Neural crest cell (in vitro differentiated cells): ENCODE results near the gene UBE2Q2. TPM values are rescaled to one million over a fixed set of nuclear protein-coding genes. Genes with fewer than 3 reads are reported as not detected.
"Not testable (repeated sequence)": the region's sequence is repeated elsewhere in the genome, so short reads cannot be mapped to it uniquely, and the experiment has no call there.

Experiments
- DNase-seq: peaks from one replicate; pipeline ENCODE4 v3.0.0; 2021; ENCODE audit warnings: low read depth, mixed read lengths, low spot score
- H3K27ac Mint-ChIP-seq: one replicate; pipeline ENCODE4 v1.8.0; 2021; ENCODE audit warnings: mild to moderate bottlenecking, mixed read lengths; ENCODE audit not compliant: unreplicated experiment
- H3K27me3 Mint-ChIP-seq: 2 replicates; pipeline ENCODE4 v1.8.0; 2021; ENCODE audit warnings: low read depth, mild to moderate bottlenecking, mixed read lengths
- H3K36me3 Mint-ChIP-seq: 2 replicates; pipeline ENCODE4 v1.8.0; 2021; ENCODE audit warnings: low read depth, mild to moderate bottlenecking, mixed read lengths
- H3K4me1 Mint-ChIP-seq: 2 replicates; pipeline ENCODE4 v1.8.0; 2021; ENCODE audit warnings: mixed read lengths
- H3K4me3 Mint-ChIP-seq: one replicate; pipeline ENCODE4 v1.8.0; 2021; ENCODE audit warnings: mild to moderate bottlenecking, mixed read lengths
- H3K9me3 Mint-ChIP-seq: 2 replicates; pipeline ENCODE4 v1.8.0; 2021; ENCODE audit warnings: mixed read lengths
- total RNA-seq: library from RNA; stranded (reverse); gene quantifications from 2 replicates; pipeline ENCODE4 v1.2.1, GENCODE V29; 2021
- TF ChIP-seq, protein P1 (sequence below): fragments of 200-600 bp; sonication (generic); conservative IDR thresholded peaks from 2 replicates; pipeline ENCODE4 v1.5.0; 2021; ENCODE audit warnings: antibody characterized with exemption, mild to moderate bottlenecking

The UBE2Q2 gene
- total RNA-seq, 1 donor from 2014 or later = 28.7 TPM

DNA sequence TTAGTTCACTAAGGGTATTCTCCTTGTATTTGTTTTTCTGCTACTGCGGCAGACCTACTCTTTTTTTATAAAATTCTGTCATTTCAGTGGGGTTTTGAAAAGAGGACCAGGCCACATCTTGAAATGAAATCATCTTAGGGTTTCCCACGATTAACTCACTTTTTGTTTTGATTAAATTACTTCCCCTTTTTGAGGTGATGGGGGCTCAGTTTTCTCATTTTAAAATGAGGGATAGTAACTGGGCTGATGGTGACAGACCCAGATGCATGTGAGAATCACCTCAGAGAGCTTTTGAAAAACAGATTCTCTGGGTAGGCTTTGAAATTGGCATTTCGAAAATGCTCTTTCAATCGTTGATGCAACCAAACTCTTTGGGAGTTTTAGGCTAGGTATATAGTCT is 24.2 kb downstream of the UBE2Q2 start:
- no peak overlapping the region for H3K27ac Mint-ChIP-seq
- H3K9me3 Mint-ChIP-seq = no peaks in the 10 kb centered on the region
- no peak for DNase-seq
- peaks cover 5% of the 10 kb centered on the region for H3K4me1 Mint-ChIP-seq
- TF ChIP-seq, protein P1, sequence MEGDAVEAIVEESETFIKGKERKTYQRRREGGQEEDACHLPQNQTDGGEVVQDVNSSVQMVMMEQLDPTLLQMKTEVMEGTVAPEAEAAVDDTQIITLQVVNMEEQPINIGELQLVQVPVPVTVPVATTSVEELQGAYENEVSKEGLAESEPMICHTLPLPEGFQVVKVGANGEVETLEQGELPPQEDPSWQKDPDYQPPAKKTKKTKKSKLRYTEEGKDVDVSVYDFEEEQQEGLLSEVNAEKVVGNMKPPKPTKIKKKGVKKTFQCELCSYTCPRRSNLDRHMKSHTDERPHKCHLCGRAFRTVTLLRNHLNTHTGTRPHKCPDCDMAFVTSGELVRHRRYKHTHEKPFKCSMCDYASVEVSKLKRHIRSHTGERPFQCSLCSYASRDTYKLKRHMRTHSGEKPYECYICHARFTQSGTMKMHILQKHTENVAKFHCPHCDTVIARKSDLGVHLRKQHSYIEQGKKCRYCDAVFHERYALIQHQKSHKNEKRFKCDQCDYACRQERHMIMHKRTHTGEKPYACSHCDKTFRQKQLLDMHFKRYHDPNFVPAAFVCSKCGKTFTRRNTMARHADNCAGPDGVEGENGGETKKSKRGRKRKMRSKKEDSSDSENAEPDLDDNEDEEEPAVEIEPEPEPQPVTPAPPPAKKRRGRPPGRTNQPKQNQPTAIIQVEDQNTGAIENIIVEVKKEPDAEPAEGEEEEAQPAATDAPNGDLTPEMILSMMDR = no peak
- H3K4me3 Mint-ChIP-seq = no peak overlapping the region
- H3K36me3 Mint-ChIP-seq = peaks cover 12% of the 10 kb centered on the region
- no peaks in the 10 kb centered on the region for H3K27me3 Mint-ChIP-seq

DNA sequence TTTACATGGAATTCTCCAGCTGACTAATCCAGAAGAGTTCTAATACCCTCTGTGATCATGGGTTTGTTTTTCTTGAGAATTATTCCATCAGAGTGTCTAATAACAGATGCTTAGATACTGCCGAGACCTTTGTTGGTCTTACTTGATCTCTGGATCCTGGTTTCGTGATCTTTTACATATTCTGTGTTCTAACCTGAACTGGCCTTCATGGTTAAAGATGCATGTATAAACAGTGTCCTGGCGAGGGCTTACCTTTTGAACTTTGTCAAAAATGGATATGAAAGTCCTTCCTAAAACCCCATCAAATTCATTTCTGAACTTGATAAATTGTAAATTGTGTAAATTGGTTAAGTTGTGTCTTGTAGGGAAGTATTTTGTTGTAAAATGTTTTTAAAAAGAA is 24.8 kb downstream of the UBE2Q2 start:
- no peak overlapping the region for H3K27ac Mint-ChIP-seq
- no peaks in the 10 kb centered on the region for H3K27me3 Mint-ChIP-seq
- H3K4me3 Mint-ChIP-seq = no peak overlapping the region
- no peak for DNase-seq
- H3K36me3 Mint-ChIP-seq = peaks cover 10% of the 10 kb centered on the region
- no peaks in the 10 kb centered on the region for H3K9me3 Mint-ChIP-seq
- TF ChIP-seq, protein P1 = no peak
- H3K4me1 Mint-ChIP-seq = peaks cover 5% of the 10 kb centered on the region

DNA sequence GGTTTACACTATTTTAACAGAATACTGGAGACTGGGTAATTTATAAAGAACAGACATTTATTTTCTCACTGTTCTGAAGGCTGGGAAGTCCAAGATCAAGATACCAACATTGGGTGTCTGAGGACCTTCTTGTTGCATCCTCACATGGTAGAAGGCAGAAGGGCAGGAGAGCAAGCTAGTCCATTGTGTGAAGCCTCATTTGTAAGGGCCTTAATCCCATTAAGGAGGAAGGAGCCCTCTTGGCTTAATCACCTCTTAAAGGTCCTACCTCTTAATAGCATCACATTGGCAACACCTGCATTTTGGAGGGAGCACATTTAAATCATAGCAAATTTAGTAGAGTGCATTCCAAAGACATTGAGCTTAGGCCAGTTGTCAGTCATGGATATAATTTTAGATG is 26.2 kb downstream of the UBE2Q2 start:
- Mint-ChIP-seq H3K4me3 (no peak overlapping the region), H3K36me3 (peaks cover 12% of the 10 kb centered on the region), H3K27me3 (no peaks in the 10 kb centered on the region), H3K9me3 (no peaks in the 10 kb centered on the region), H3K27ac (no peak overlapping the region), H3K4me1 (peaks cover 5% of the 10 kb centered on the region)
- TF ChIP-seq, protein P1 = no peak
- no peak for DNase-seq

DNA sequence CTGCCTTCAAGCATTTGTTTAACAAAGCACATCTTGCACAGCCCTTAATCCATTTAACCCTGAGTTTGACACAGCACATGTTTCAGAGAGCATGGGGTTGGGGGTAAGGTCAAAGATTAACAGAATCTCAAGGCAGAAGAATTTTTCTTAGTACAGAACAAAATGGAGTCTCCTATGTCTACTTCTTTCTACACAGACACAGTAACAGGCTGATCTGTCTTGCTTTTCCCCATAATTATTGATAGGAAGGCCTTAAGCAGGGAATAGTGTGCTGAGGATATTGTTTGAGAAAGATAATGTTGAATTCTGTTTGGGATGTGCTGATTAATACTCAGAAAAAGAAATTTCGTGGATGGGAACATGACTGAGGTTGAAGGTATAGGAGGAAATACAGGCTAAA is 28.3 kb downstream of the UBE2Q2 start:
- not testable (repeated sequence) for H3K4me1 Mint-ChIP-seq, DNase-seq, H3K4me3 Mint-ChIP-seq, H3K9me3 Mint-ChIP-seq, H3K27ac Mint-ChIP-seq, H3K27me3 Mint-ChIP-seq
- peaks cover 19% of the 10 kb centered on the region for H3K36me3 Mint-ChIP-seq

DNA sequence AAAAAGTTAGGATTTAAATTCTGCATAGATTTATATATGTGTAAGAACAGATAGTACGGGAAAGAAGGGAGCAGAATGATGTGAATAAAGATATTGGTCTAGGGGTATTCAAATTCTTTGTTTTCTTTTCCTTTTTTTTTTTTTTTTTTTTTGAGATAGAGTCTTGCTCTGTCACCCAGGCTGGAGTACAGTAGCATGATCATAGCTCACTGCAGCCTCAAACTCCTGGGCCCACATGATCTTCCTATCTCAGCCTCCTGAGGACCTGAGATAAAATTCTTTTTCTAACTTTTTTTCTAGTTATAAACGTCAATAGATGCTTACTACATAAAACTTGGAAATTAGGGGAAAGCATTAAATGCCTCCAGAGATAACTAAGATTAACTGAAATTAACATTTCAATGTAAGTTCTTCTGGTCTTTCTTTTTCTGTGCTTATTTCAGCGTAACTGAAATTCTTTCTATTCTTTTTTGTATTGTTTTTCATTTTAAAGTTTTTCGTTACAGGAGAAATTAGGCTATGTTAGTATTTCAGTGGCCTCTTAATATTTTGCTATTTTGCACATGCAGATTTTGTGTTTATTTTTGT is 29.2 kb downstream of the UBE2Q2 start:
- no peak overlapping the region for H3K27ac Mint-ChIP-seq

DNA sequence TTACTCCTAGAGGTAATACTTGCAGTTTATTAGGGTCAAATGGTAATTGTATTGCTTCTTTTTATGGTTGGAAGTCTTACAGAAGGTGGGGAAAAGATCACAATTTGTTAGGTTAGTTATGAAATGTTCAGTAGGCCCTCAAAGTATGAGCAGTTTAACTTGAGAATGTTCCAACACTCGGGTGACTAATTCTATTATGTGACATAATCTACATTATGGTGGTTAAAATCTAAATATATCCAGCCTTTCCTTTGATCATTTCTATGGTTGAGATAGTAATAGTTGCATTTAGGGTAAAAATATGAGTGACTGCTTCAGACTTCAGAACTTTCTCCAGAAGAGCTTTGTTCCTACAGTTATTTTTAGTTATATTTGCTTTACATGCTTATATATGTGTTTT is 40.8 kb downstream of the UBE2Q2 start:
- H3K27me3 Mint-ChIP-seq = no peaks in the 10 kb centered on the region
- H3K36me3 Mint-ChIP-seq = peaks cover 20% of the 10 kb centered on the region
- no peaks in the 10 kb centered on the region for H3K4me1 Mint-ChIP-seq
- no peaks in the 10 kb centered on the region for H3K9me3 Mint-ChIP-seq
- no peak for DNase-seq
- TF ChIP-seq, protein P1 = no peak
- H3K4me3 Mint-ChIP-seq = no peak overlapping the region
- no peak overlapping the region for H3K27ac Mint-ChIP-seq

More for the DNA sequence above, 29.2 kb downstream of the UBE2Q2 start:
- no peak for DNase-seq
- Mint-ChIP-seq H3K4me3 (no peak overlapping the region), H3K27me3 (no peaks in the 10 kb centered on the region), H3K36me3 (peaks cover 19% of the 10 kb centered on the region), H3K4me1 (peaks cover 5% of the 10 kb centered on the region), H3K9me3 (no peaks in the 10 kb centered on the region)
- TF ChIP-seq, protein P1 = no peak
